ENCODE results near the gene RCBTB2. TPM values are rescaled to one million over a fixed set of nuclear protein-coding genes. Genes with fewer than 3 reads are reported as not detected.

RCBTB2 gene
- total RNA-seq, 1 donor from 2014 or later, result 4.3 TPM

- Histone ChIP-seq H3K79me2 (ENCODE audit: insufficient read depth, low read length) (no peaks in the 10 kb centered on the region), H3K9me3 (ENCODE audit: insufficient read depth, low read depth, low read length) (no peaks in the 10 kb centered on the region), H3K36me3 (ENCODE audit: insufficient read depth, low read length) (no peaks in the 10 kb centered on the region), H3K9ac (ENCODE audit: low read length) (no peak overlapping the region), H2AFZ (ENCODE audit: low read depth, low read length) (no peak overlapping the region), H3K4me3 (ENCODE audit: insufficient read depth, low read depth, low read length) (no peak overlapping the region), H3K4me2 (ENCODE audit: low read length) (no peak overlapping the region), H4K20me1 (ENCODE audit: insufficient read depth, low read length) (no peaks in the 10 kb centered on the region), H3K27ac (ENCODE audit: low read depth, low read length) (no peak overlapping the region), H3K4me1 (ENCODE audit: insufficient read depth, low read length) (no peaks in the 10 kb centered on the region), H3K27me3 (ENCODE audit: insufficient read depth, low read length) (no peaks in the 10 kb centered on the region)
- peaks cover 3% of the 10 kb centered on the region for H3K4me1 Mint-ChIP-seq (ENCODE audit: low read depth, unreplicated experiment)
- H3K9me3 Mint-ChIP-seq (ENCODE audit: unreplicated experiment), result peaks cover 2% of the 10 kb centered on the region
- DNase-seq (ENCODE audit: low read depth) (no peak), FAIRE-seq (no peak)
- no peak overlapping the region for H3K4me3 Mint-ChIP-seq (ENCODE audit: unreplicated experiment)
- no peaks in the 10 kb centered on the region for H3K36me3 Mint-ChIP-seq (ENCODE audit: low read depth, unreplicated experiment)
- H3K27me3 Mint-ChIP-seq (ENCODE audit: low read depth, unreplicated experiment), result no peaks in the 10 kb centered on the region
- TF ChIP-seq CTCF (IDR thresholded peaks at IDR 0.05; ENCODE audit: insufficient read depth, low read depth, low read length) (no peak), EZH2 (IDR thresholded peaks at IDR 0.05; ENCODE audit: insufficient read depth, low read length) (no peak)
- H3K27ac Mint-ChIP-seq (ENCODE audit: unreplicated experiment), result no peak overlapping the region
Observed at GRCh38 chr13:48491423-48492095, 41.3 kb downstream of the RCBTB2 start.

- no peaks in the 10 kb centered on the region for H3K27me3 Mint-ChIP-seq (ENCODE audit: low read depth, unreplicated experiment)
- H3K4me3 ChIP-seq (ENCODE audit: insufficient read depth, low read depth, low read length), result no peak overlapping the region
- no peak overlapping the region for H3K9ac ChIP-seq (ENCODE audit: low read length)
Observed at GRCh38 chr13:48490241-48490640, 42.6 kb downstream of the RCBTB2 start.

More at GRCh38 chr13:48490241-48490640, 42.6 kb downstream of the RCBTB2 start:
- H3K36me3 Mint-ChIP-seq (ENCODE audit: low read depth, unreplicated experiment), result peaks cover 1% of the 10 kb centered on the region
- Histone ChIP-seq H3K36me3 (ENCODE audit: insufficient read depth, low read length) (no peaks in the 10 kb centered on the region), H3K27me3 (ENCODE audit: insufficient read depth, low read length) (no peaks in the 10 kb centered on the region), H3K4me2 (ENCODE audit: low read length) (no peak overlapping the region), H3K79me2 (ENCODE audit: insufficient read depth, low read length) (no peaks in the 10 kb centered on the region), H4K20me1 (ENCODE audit: insufficient read depth, low read length) (no peaks in the 10 kb centered on the region), H3K4me1 (ENCODE audit: insufficient read depth, low read length) (no peaks in the 10 kb centered on the region), H3K27ac (ENCODE audit: low read depth, low read length) (no peak overlapping the region), H2AFZ (ENCODE audit: low read depth, low read length) (no peak overlapping the region), H3K9me3 (ENCODE audit: insufficient read depth, low read depth, low read length) (no peaks in the 10 kb centered on the region)
- peaks cover 2% of the 10 kb centered on the region for H3K9me3 Mint-ChIP-seq (ENCODE audit: unreplicated experiment)
- H3K27ac Mint-ChIP-seq (ENCODE audit: unreplicated experiment), result no peak overlapping the region
- TF ChIP-seq CTCF (IDR thresholded peaks at IDR 0.05; ENCODE audit: insufficient read depth, low read depth, low read length), result no peak
- no peak overlapping the region for H3K4me3 Mint-ChIP-seq (ENCODE audit: unreplicated experiment)
- DNase-seq (ENCODE audit: low read depth) (no peak), FAIRE-seq (no peak)
- peaks cover 3% of the 10 kb centered on the region for H3K4me1 Mint-ChIP-seq (ENCODE audit: low read depth, unreplicated experiment)
